H1 (cell line): ENCODE results near the gene LTB.

ENCODE experiments used
- BRCA1 ChIP-seq: IDR thresholded peaks from 2 replicates; pipeline ENCODE4 v1.6.1; 2012; ENCODE audit warnings: low read depth, low read length, improper control_type of control experiment
- GTF2F1 ChIP-seq: IDR thresholded peaks from 2 replicates; pipeline ENCODE4 v1.6.1; 2012; ENCODE audit warnings: low read depth, low read length, improper control_type of control experiment, borderline replicate concordance
- HDAC6 ChIP-seq: IDR thresholded peaks from one replicate; pipeline ENCODE4 v1.7.1; 2012; ENCODE audit warnings: low read depth, mild to moderate bottlenecking, inconsistent platforms, low read length, moderate library complexity
- POLR2A ChIP-seq, 2 experiments: IDR thresholded peaks; 1 replicate in 1 of 2; 2 replicates in 1 of 2; pipeline ENCODE4 v1.6.1; 2011; ENCODE audit warnings: low read depth in 2 of 2, low read length in 2 of 2, mild to moderate bottlenecking in 2 of 2; ENCODE audit errors: control extremely low read depth in 1 of 2
- POLR2AphosphoS5 ChIP-seq: IDR thresholded peaks from 2 replicates; pipeline ENCODE4 v1.6.1; 2011; ENCODE audit warnings: low read depth, low read length
- RBBP5 ChIP-seq: IDR thresholded peaks from 2 replicates; pipeline ENCODE4 v1.7.1; 2012; ENCODE audit warnings: low read depth, mild to moderate bottlenecking, inconsistent platforms, low read length, moderate library complexity, borderline replicate concordance
- SIX5 ChIP-seq: IDR thresholded peaks from 2 replicates; pipeline ENCODE4 v1.6.1; 2011; ENCODE audit warnings: mild to moderate bottlenecking, low read depth, low read length
- SP1 ChIP-seq: IDR thresholded peaks from 2 replicates; pipeline ENCODE4 v1.6.1; 2011; ENCODE audit warnings: low read depth, low read length
- TAF1 ChIP-seq: IDR thresholded peaks from 2 replicates; pipeline ENCODE4 v1.6.1; 2011; ENCODE audit warnings: mild to moderate bottlenecking, low read depth, low read length
- TBP ChIP-seq: IDR thresholded peaks from 2 replicates; pipeline ENCODE4 v1.6.1; 2011; ENCODE audit warnings: low read depth, low read length, improper control_type of control experiment
- YY1 ChIP-seq: IDR thresholded peaks from 2 replicates; pipeline ENCODE4 v1.6.1; 2011; ENCODE audit warnings: low read depth, mild to moderate bottlenecking, low read length
- ZNF274 ChIP-seq: IDR thresholded peaks from 2 replicates; pipeline ENCODE4 v1.7.0; 2012; ENCODE audit warnings: low read length, borderline replicate concordance; ENCODE audit errors: extremely low read depth
- TF ChIP-seq, protein P1 (sequence below), 3 experiments: IDR thresholded peaks; 1 replicate in 2 of 3; 2 replicates in 1 of 3; pipeline versions ENCODE4 v1.5.1 to v1.6.1; 2011; ENCODE audit warnings: low read length in 3 of 3, mild to moderate bottlenecking in 3 of 3, inconsistent platforms in 2 of 3, low read depth in 1 of 3, moderate library complexity in 1 of 3; ENCODE audit not compliant: insufficient read depth in 1 of 3; ENCODE audit errors: control extremely low read depth in 1 of 3

DNA sequence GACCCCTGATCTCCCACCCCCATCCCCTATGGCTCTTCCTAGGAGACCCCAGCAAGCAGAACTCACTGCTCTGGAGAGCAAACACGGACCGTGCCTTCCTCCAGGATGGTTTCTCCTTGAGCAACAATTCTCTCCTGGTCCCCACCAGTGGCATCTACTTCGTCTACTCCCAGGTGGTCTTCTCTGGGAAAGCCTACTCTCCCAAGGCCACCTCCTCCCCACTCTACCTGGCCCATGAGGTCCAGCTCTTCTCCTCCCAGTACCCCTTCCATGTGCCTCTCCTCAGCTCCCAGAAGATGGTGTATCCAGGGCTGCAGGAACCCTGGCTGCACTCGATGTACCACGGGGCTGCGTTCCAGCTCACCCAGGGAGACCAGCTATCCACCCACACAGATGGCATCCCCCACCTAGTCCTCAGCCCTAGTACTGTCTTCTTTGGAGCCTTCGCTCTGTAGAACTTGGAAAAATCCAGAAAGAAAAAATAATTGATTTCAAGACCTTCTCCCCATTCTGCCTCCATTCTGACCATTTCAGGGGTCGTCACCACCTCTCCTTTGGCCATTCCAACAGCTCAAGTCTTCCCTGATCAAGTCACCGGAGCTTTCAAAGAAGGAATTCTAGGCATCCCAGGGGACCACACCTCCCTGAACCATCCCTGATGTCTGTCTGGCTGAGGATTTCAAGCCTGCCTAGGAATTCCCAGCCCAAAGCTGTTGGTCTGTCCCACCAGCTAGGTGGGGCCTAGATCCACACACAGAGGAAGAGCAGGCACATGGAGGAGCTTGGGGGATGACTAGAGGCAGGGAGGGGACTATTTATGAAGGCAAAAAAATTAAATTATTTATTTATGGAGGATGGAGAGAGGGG is 8.8 kb downstream of the LTB start:
- no peak for TF ChIP-seq SIX5
- TF ChIP-seq, protein P1, sequence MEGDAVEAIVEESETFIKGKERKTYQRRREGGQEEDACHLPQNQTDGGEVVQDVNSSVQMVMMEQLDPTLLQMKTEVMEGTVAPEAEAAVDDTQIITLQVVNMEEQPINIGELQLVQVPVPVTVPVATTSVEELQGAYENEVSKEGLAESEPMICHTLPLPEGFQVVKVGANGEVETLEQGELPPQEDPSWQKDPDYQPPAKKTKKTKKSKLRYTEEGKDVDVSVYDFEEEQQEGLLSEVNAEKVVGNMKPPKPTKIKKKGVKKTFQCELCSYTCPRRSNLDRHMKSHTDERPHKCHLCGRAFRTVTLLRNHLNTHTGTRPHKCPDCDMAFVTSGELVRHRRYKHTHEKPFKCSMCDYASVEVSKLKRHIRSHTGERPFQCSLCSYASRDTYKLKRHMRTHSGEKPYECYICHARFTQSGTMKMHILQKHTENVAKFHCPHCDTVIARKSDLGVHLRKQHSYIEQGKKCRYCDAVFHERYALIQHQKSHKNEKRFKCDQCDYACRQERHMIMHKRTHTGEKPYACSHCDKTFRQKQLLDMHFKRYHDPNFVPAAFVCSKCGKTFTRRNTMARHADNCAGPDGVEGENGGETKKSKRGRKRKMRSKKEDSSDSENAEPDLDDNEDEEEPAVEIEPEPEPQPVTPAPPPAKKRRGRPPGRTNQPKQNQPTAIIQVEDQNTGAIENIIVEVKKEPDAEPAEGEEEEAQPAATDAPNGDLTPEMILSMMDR (IDR thresholded peaks at IDR 0.05; ENCODE audit: control extremely low read depth in 1 of 3, insufficient read depth in 1 of 3, low read depth in 1 of 3, low read length in 3 of 3): no peak
- TF ChIP-seq TAF1: no peak
- TF ChIP-seq POLR2A (IDR thresholded peaks at IDR 0.05; ENCODE audit: control extremely low read depth in 1 of 2, low read depth in 2 of 2, low read length in 2 of 2): no peak
- no peak for TF ChIP-seq SP1
- no peak for TF ChIP-seq HDAC6
- no peak for TF ChIP-seq ZNF274
- TF ChIP-seq RBBP5: no peak
- TF ChIP-seq YY1: no peak
- no peak for TF ChIP-seq GTF2F1
- no peak for TF ChIP-seq POLR2AphosphoS5
- TF ChIP-seq TBP: no peak
- no peak for TF ChIP-seq BRCA1
